ENCODE data around the gene ANKRD42.

Gene ANKRD42

GRCh38 chr11:83285771-83286528 is 92.4 kb downstream of the ANKRD42 start, which contains the start of gene CCDC90B:
TSS of gene CCDC90B (minus strand) at chr11:83286367. CDS start at chr11:83285972, 395 bp downstream.
- DNase-seq (ENCODE audit: low read depth in 2 of 2, low spot score in 1 of 2) = peak; percentile 78 to 86

- DNase-seq (ENCODE audit: low read depth in 2 of 2, low spot score in 1 of 2) = no peak
Observed at GRCh38 chr11:83287631-83288030, 94.1 kb downstream of the ANKRD42 start.

GRCh38 chr11:83292709-83293456 is 99.4 kb downstream of the ANKRD42 start:
- no peak for DNase-seq (ENCODE audit: low read depth in 2 of 2, low spot score in 1 of 2)

- DNase-seq (ENCODE audit: low read depth in 2 of 2, low spot score in 1 of 2) = no peak
Observed at GRCh38 chr11:83293457-83293774, 99.9 kb downstream of the ANKRD42 start.

- no peak for DNase-seq (ENCODE audit: low read depth in 2 of 2, low spot score in 1 of 2)
Observed at GRCh38 chr11:83294208-83294607, 100.7 kb downstream of the ANKRD42 start.
